SK-N-SH (cell line): Measurements from ENCODE around the gene PPP2R5C. TPM values are rescaled to one million over a fixed set of nuclear protein-coding genes. Genes with fewer than 3 reads are reported as not detected.

Experiments
- CTCF ChIA-PET: fragments of 300-600, 350-600 bp; formaldehyde crosslinking; extraction: SDS; loops from one replicate; lab custom pipeline; 2021; lab: Yijun Ruan, JAX
- POLR2A ChIA-PET: fragments of 350-600 bp; sonication (Branson Sonifier 250); formaldehyde crosslinking; extraction: SDS; loops from one replicate; lab custom pipeline; 2020; ENCODE audit warnings: antibody characterized with exemption, inconsistent platforms; lab: Yijun Ruan, JAX
- DNase-seq: peaks from one replicate; pipeline ENCODE4 v3.0.0; 2012
- H2AFZ ChIP-seq: fragments of 200-600 bp; sonication (generic); 2 replicates; pipeline ENCODE4 v1.8.1; 2016; ENCODE audit warnings: antibody characterized with exemption, mild to moderate bottlenecking, low read depth
- H3F3A ChIP-seq: fragments of 200-600 bp; sonication (generic); replicated peaks from 2 replicates; pipeline ENCODE3; 2016; ENCODE audit warnings: antibody characterized with exemption, mild to moderate bottlenecking; ENCODE audit not compliant: insufficient read depth
- H3K27ac ChIP-seq, 2 experiments: fragments of 200-500 bp in 1 of 2; fragments of 200-600 bp in 1 of 2; sonication (Bioruptor generic) in 1 of 2; sonication (generic), shearing (Covaris generic) in 1 of 2; 2 replicates each; pipeline versions ENCODE4 v1.5.1 to v1.6.1; 2014 to 2016; ENCODE audit warnings: low read depth in 2 of 2, inconsistent platforms in 1 of 2, low read length in 1 of 2, mild to moderate bottlenecking in 1 of 2, mixed read lengths in 1 of 2
- H3K27me3 ChIP-seq: fragments of 200-600 bp; sonication (generic), shearing (Covaris generic); 2 replicates; pipeline ENCODE4 v1.6.1; 2016; ENCODE audit warnings: mixed run types; ENCODE audit not compliant: insufficient read depth
- H3K36me3 ChIP-seq, 2 experiments: fragments of 200-500 bp in 1 of 2; fragments of 200-600 bp in 1 of 2; sonication (Bioruptor generic) in 1 of 2; sonication (generic) in 1 of 2; replicated peaks in 1 of 2; 2 replicates each; pipeline versions ENCODE3 to v1.5.1; 2014 to 2016; ENCODE audit warnings: low read length in 1 of 2, mild to moderate bottlenecking in 1 of 2; ENCODE audit not compliant: insufficient read depth in 2 of 2, control insufficient read depth in 1 of 2
- H3K4me1 ChIP-seq, 2 experiments: fragments of 200-500 bp in 1 of 2; fragments of 200-600 bp in 1 of 2; sonication (Bioruptor generic) in 1 of 2; sonication (generic), shearing (Covaris generic) in 1 of 2; 2 replicates each; pipeline versions ENCODE4 v1.5.1 to v1.6.1; 2014 to 2016; ENCODE audit warnings: low read depth in 1 of 2, low read length in 1 of 2, mixed run types in 1 of 2; ENCODE audit not compliant: insufficient read depth in 2 of 2, control insufficient read depth in 1 of 2
- H3K4me2 ChIP-seq: fragments of 200-600 bp; sonication (generic), shearing (Covaris generic); 2 replicates; pipeline ENCODE4 v1.6.1; 2017; ENCODE audit warnings: mixed run types
- H3K4me3 ChIP-seq, 2 experiments: fragments of 200-500 bp in 1 of 2; fragments of 200-600 bp in 1 of 2; sonication (Bioruptor generic) in 1 of 2; sonication (generic), shearing (Covaris generic) in 1 of 2; 2 replicates each; pipeline versions ENCODE4 v1.5.1 to v1.8.1; 2014 to 2016; ENCODE audit warnings: low read depth in 2 of 2, inconsistent platforms in 1 of 2, low read length in 1 of 2, mild to moderate bottlenecking in 1 of 2, mixed read lengths in 1 of 2, moderate library complexity in 1 of 2
- H3K79me2 ChIP-seq: fragments of 200-600 bp; sonication (generic); 2 replicates; pipeline ENCODE4 v1.8.1; 2017; ENCODE audit warnings: mild to moderate bottlenecking; ENCODE audit not compliant: insufficient read depth
- H3K9ac ChIP-seq: fragments of 200-600 bp; sonication (generic); 2 replicates; pipeline ENCODE4 v1.6.1; 2017; ENCODE audit warnings: mixed run types
- H3K9me2 ChIP-seq: fragments of 200-600 bp; sonication (generic); 2 replicates; pipeline ENCODE4 v1.6.1; 2017; ENCODE audit warnings: mixed run types
- H3K9me3 ChIP-seq: fragments of 200-600 bp; sonication (generic); 2 replicates; pipeline ENCODE4 v1.6.1; 2017; ENCODE audit warnings: mixed run types, mild to moderate bottlenecking, moderate library complexity
- H4K20me1 ChIP-seq: fragments of 200-600 bp; sonication (generic); 2 replicates; pipeline ENCODE4 v1.6.1; 2017; ENCODE audit warnings: mild to moderate bottlenecking, mixed run types; ENCODE audit not compliant: insufficient read depth
- CHD2 ChIP-seq: fragments of 150-350 bp; IDR thresholded peaks from 2 replicates; pipeline ENCODE4 v1.6.1; 2018; ENCODE audit warnings: low read length; ENCODE audit not compliant: partially characterized antibody
- EZH2phosphoT487 ChIP-seq: fragments of 200-600 bp; sonication (generic); IDR thresholded peaks from 2 replicates; pipeline ENCODE4 v1.6.1; 2017; ENCODE audit warnings: low read depth, mixed run types, mild to moderate bottlenecking, antibody characterized with exemption, moderate library complexity, borderline replicate concordance
- FOXJ3 ChIP-seq: sonication (generic); formaldehyde crosslinking; IDR thresholded peaks from 2 replicates; pipeline ENCODE4 v1.5.1; 2020; ENCODE audit warnings: mild to moderate bottlenecking, missing genetic modification reagents
- FOXM1 ChIP-seq: IDR thresholded peaks from 2 replicates; pipeline ENCODE4 v1.4.0; 2012; ENCODE audit warnings: low read depth, mild to moderate bottlenecking
- GABPA ChIP-seq: IDR thresholded peaks from 2 replicates; pipeline ENCODE4 v1.4.0; 2012; ENCODE audit warnings: low read depth, mild to moderate bottlenecking
- MXI1 ChIP-seq: IDR thresholded peaks from 2 replicates; pipeline ENCODE4 v1.6.1; 2012; ENCODE audit warnings: mild to moderate bottlenecking, low read depth, low read length, improper control_type of control experiment
- NRF1 ChIP-seq: IDR thresholded peaks from 2 replicates; pipeline ENCODE4 v1.6.1; 2012; ENCODE audit warnings: low read depth, mild to moderate bottlenecking, low read length
- PBX3 ChIP-seq: IDR thresholded peaks from 2 replicates; pipeline ENCODE4; 2012
- REST ChIP-seq: IDR thresholded peaks from 2 replicates; pipeline ENCODE4 v1.6.1; 2012; ENCODE audit warnings: mild to moderate bottlenecking, low read depth, low read length, moderate library complexity
- RFX5 ChIP-seq: IDR thresholded peaks from 2 replicates; pipeline ENCODE4 v1.6.1; 2012; ENCODE audit warnings: mild to moderate bottlenecking, improper control_type of control experiment, low read length
- RXRA ChIP-seq: IDR thresholded peaks from 2 replicates; pipeline ENCODE4 v1.4.0; 2012; ENCODE audit warnings: low read depth, mild to moderate bottlenecking, borderline replicate concordance
- SIN3A ChIP-seq: IDR thresholded peaks from 2 replicates; pipeline ENCODE4 v1.6.1; 2012; ENCODE audit warnings: low read depth, mild to moderate bottlenecking, low read length, moderate library complexity, borderline replicate concordance
- TCF12 ChIP-seq: IDR thresholded peaks from 2 replicates; pipeline ENCODE4 v1.4.0; 2012
- TEAD4 ChIP-seq: IDR thresholded peaks from 2 replicates; pipeline ENCODE4 v1.4.0; 2012; ENCODE audit warnings: mild to moderate bottlenecking, borderline replicate concordance; ENCODE audit not compliant: insufficient read depth
- USF2 ChIP-seq: fragments of 150-350 bp; IDR thresholded peaks from 2 replicates; pipeline ENCODE4 v1.6.1; 2017; ENCODE audit warnings: antibody characterized with exemption, low read length, low read depth, borderline replicate concordance
- WGBS: methylation state at CpG from one replicate; pipeline ENCODE4 v1.1.6; 2017; ENCODE audit warnings: low lambda C conversion rate; 5-methylcytosine and 5-hydroxymethylcytosine counted together
- polyA plus RNA-seq, 3 experiments: library from polyadenylated mRNA; depleted of rRNA; stranded (reverse); fragments of >200 nt; gene quantifications; 2 replicates each; pipeline ENCODE4 v1.2.3, GENCODE V29; 2012

PPP2R5C gene
- polyA plus RNA-seq, 1 of the 3 experiments (the other 2 are of a cell fraction), result 43.7 TPM

- TF ChIP-seq TEAD4, result no peak
- TF ChIP-seq PBX3, result no peak
- no peak for TF ChIP-seq FOXJ3 (CRISPR knock-in tag)
These were observed 21.9 kb upstream of the PPP2R5C start (continued) for GRCh38 chr14:101739446-101740141.

- no peak overlapping the region for H3K4me2 ChIP-seq
- H2AFZ ChIP-seq, result no peak overlapping the region
- no peak overlapping the region for H3K27ac ChIP-seq
- peaks cover 12% of the 10 kb centered on the region; the same call in 1 of the 2 replicates for H3K27me3 ChIP-seq
- no peaks in the 10 kb centered on the region for H3K9me2 ChIP-seq
- no peak overlapping the region for H3K4me3 ChIP-seq
- no peaks in the 10 kb centered on the region for H3K4me1 ChIP-seq
- TF ChIP-seq EZH2phosphoT487 (no peak), REST (no peak), RFX5 (no peak), FOXM1 (no peak), SIN3A (no peak), PBX3 (no peak), MXI1 (no peak), GABPA (no peak), CHD2 (no peak), USF2 (no peak), RXRA (no peak), NRF1 (no peak), TCF12 (no peak), FOXJ3 (CRISPR knock-in tag) (no peak)
- no peaks in the 10 kb centered on the region for H3K79me2 ChIP-seq
- ChIA-PET CTCF (no interaction called here), POLR2A (no interaction called here)
- H3K9ac ChIP-seq, result no peak overlapping the region
- WGBS, result 33% methylated on average over 3 of the region's 3 CpGs
- no peaks in the 10 kb centered on the region for H3K36me3 ChIP-seq
- no peaks in the 10 kb centered on the region for H4K20me1 ChIP-seq
- H3F3A ChIP-seq, result no peaks in the 10 kb centered on the region
- DNase-seq, result no peak
- no peaks in the 10 kb centered on the region for H3K9me3 ChIP-seq
These were observed 20.5 kb upstream of the PPP2R5C start for GRCh38 chr14:101740981-101741380.
